DND-41 (cell line): ENCODE results near the gene PAM.

Experiments
- ATAC-seq: fragments of 200-7000 bp; cut with Tn5 transposase; 3 replicates; pipeline ENCODE4 v1.9.1; 2021; ENCODE audit warnings: low read depth; ENCODE audit not compliant: insufficient read depth
- DNase-seq: peaks from one replicate; pipeline ENCODE4 v3.0.0-alpha.2; 2020
- H2AFZ ChIP-seq: 2 replicates; pipeline ENCODE4 v1.6.0; 2012; ENCODE audit warnings: low read depth, low read length
- H3K27ac ChIP-seq: 2 replicates; pipeline ENCODE4 v1.5.1; 2012; ENCODE audit warnings: low read length, inconsistent platforms
- H3K27me3 ChIP-seq: fragments of 200-600 bp; sonication (generic); 2 replicates; pipeline ENCODE4 v1.6.0; 2012; ENCODE audit warnings: low read length, mild to moderate bottlenecking, inconsistent platforms; ENCODE audit not compliant: insufficient read depth, poor library complexity
- H3K36me3 ChIP-seq: 2 replicates; pipeline ENCODE4 v1.5.1; 2012; ENCODE audit warnings: low read length, inconsistent platforms; ENCODE audit not compliant: insufficient read depth
- H3K4me1 ChIP-seq: 2 replicates; pipeline ENCODE4 v1.5.1; 2012; ENCODE audit warnings: mild to moderate bottlenecking, low read length; ENCODE audit not compliant: insufficient read depth
- H3K4me2 ChIP-seq: 2 replicates; pipeline ENCODE4 v1.6.0; 2012; ENCODE audit warnings: mild to moderate bottlenecking, moderate library complexity, low read length, inconsistent platforms; ENCODE audit not compliant: insufficient read depth
- H3K4me3 ChIP-seq, 2 experiments: fragments of 200-600 bp in 1 of 2; shearing (Covaris generic) in 1 of 2; 2 replicates each; pipeline ENCODE4 v1.5.1; 2012 to 2016; ENCODE audit warnings: inconsistent platforms in 2 of 2, low read length in 2 of 2, mild to moderate bottlenecking in 2 of 2, low read depth in 1 of 2, moderate library complexity in 1 of 2
- H3K79me2 ChIP-seq: 2 replicates; pipeline ENCODE4 v1.6.0; 2012; ENCODE audit warnings: low read length, inconsistent platforms; ENCODE audit not compliant: insufficient read depth
- H3K9ac ChIP-seq: 2 replicates; pipeline ENCODE4 v1.6.0; 2012; ENCODE audit warnings: low read depth, mild to moderate bottlenecking, inconsistent platforms, low read length, moderate library complexity
- H3K9me3 ChIP-seq: 2 replicates; pipeline ENCODE4 v1.5.1; 2012; ENCODE audit warnings: low read length, moderate library complexity, mild to moderate bottlenecking, inconsistent platforms; ENCODE audit not compliant: insufficient read depth, severe bottlenecking
- H4K20me1 ChIP-seq: 2 replicates; pipeline ENCODE4 v1.6.0; 2012; ENCODE audit warnings: low read length; ENCODE audit not compliant: insufficient read depth
- CTCF ChIP-seq: IDR thresholded peaks from 2 replicates; pipeline ENCODE4 v1.5.1; 2012; ENCODE audit warnings: borderline replicate concordance, low read length, moderate library complexity, mild to moderate bottlenecking; ENCODE audit not compliant: poor library complexity, severe bottlenecking; ENCODE audit errors: extremely low read depth
- EZH2 ChIP-seq: IDR thresholded peaks from 3 replicates; pipeline ENCODE4 v1.6.1; 2012; ENCODE audit warnings: borderline replicate concordance, low read depth, mild to moderate bottlenecking, moderate library complexity, low read length, inconsistent platforms; ENCODE audit not compliant: severe bottlenecking

Gene PAM

GRCh38 chr5:102718819-102719218 lies 36.3 kb upstream of the PAM start:
- TF ChIP-seq CTCF = no peak
- no peak for TF ChIP-seq EZH2
- H3K9ac ChIP-seq = no peak overlapping the region
- H3K36me3 ChIP-seq = no peaks in the 10 kb centered on the region
- H3K27ac ChIP-seq = no peak overlapping the region
- no peak overlapping the region for H3K4me2 ChIP-seq
- H3K4me3 ChIP-seq = no peak overlapping the region
- no peaks in the 10 kb centered on the region for H3K4me1 ChIP-seq
- ATAC-seq (no peak), DNase-seq (no peak)
- H2AFZ ChIP-seq = no peak overlapping the region
- H3K27me3 ChIP-seq = no peaks in the 10 kb centered on the region
- no peaks in the 10 kb centered on the region for H3K79me2 ChIP-seq
- no peaks in the 10 kb centered on the region for H4K20me1 ChIP-seq
- H3K9me3 ChIP-seq = no peaks in the 10 kb centered on the region

GRCh38 chr5:102719886-102720285 lies 35.2 kb upstream of the PAM start:
- H3K27me3 ChIP-seq = no peaks in the 10 kb centered on the region

GRCh38 chr5:102720969-102721368 lies 34.1 kb upstream of the PAM start:
- no peak overlapping the region for H3K9ac ChIP-seq
- no peak overlapping the region for H3K4me2 ChIP-seq
- no peaks in the 10 kb centered on the region for H3K79me2 ChIP-seq
- no peak overlapping the region for H3K27ac ChIP-seq
- H4K20me1 ChIP-seq = no peaks in the 10 kb centered on the region
- H3K27me3 ChIP-seq = peaks cover 2% of the 10 kb centered on the region
- H3K4me3 ChIP-seq = no peak overlapping the region
- no peaks in the 10 kb centered on the region for H3K4me1 ChIP-seq
- ATAC-seq (no peak), DNase-seq (no peak)
- H3K9me3 ChIP-seq = no peaks in the 10 kb centered on the region
- H3K36me3 ChIP-seq = no peaks in the 10 kb centered on the region
- TF ChIP-seq CTCF (no peak), EZH2 (no peak)
- no peak overlapping the region for H2AFZ ChIP-seq

More at GRCh38 chr5:102719886-102720285, 35.2 kb upstream of the PAM start:
- no peaks in the 10 kb centered on the region for H3K36me3 ChIP-seq
- no peak overlapping the region for H3K9ac ChIP-seq
- no peaks in the 10 kb centered on the region for H3K79me2 ChIP-seq
- H3K4me2 ChIP-seq = no peak overlapping the region
- H2AFZ ChIP-seq = no peak overlapping the region
- H3K4me1 ChIP-seq = no peaks in the 10 kb centered on the region
- no peaks in the 10 kb centered on the region for H3K9me3 ChIP-seq
- H3K27ac ChIP-seq = no peak overlapping the region
- H4K20me1 ChIP-seq = no peaks in the 10 kb centered on the region
- no peak overlapping the region for H3K4me3 ChIP-seq
- no peak for TF ChIP-seq CTCF
- TF ChIP-seq EZH2 = no peak
- ATAC-seq (no peak), DNase-seq (no peak)

- Histone ChIP-seq H3K4me2 (no peak overlapping the region), H3K4me1 (no peaks in the 10 kb centered on the region), H3K27me3 (peaks cover 4% of the 10 kb centered on the region), H3K36me3 (no peaks in the 10 kb centered on the region), H3K9ac (no peak overlapping the region), H4K20me1 (no peaks in the 10 kb centered on the region), H3K79me2 (no peaks in the 10 kb centered on the region), H3K9me3 (no peaks in the 10 kb centered on the region), H3K27ac (no peak overlapping the region), H2AFZ (no peak overlapping the region), H3K4me3 (no peak overlapping the region)
- TF ChIP-seq CTCF (no peak), EZH2 (no peak)
- ATAC-seq (no peak), DNase-seq (no peak)
Observed at GRCh38 chr5:102722931-102723330, 32.2 kb upstream of the PAM start.
